ENCODE measurements around the gene CSF1R. TPM values are rescaled to one million over a fixed set of nuclear protein-coding genes. Genes with fewer than 3 reads are reported as not detected.

The CSF1R gene
- total and polyA plus RNA-seq, 7 donors: 1.2 to 20.0 (median 4.2) TPM

DNA sequence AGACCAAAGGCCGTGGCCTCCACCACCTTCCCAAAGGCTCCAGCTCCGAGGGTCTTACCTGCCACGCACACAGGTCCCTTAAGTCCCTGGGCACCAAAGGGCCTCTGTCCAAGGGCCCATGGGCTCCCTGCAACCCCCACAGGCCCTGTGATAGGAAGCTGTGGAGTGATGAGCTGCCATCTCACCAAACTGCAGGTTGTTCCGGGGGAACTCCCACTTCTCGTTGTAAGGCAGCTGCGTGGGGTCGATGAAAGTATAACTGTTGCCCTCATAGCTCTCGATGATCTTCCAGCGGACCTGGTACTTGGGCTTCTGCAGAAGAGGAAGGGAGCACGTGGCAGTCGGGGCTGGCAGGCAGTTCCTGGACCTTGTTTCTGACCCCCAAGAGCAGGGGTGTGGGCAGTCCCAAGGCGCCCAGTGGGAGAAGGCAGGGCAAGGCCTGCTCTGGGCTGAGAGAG, 24.8 kb downstream of the CSF1R start:
- Histone ChIP-seq H3K27ac (no peak overlapping the region), H3K36me3 (ENCODE audit: insufficient read depth in 1 of 2, low read depth in 1 of 2) (peaks cover 0 to under 1% of the 10 kb centered on the region in 2 donors), H3K27me3 (ENCODE audit: insufficient read depth in 3 of 3, low read length in 2 of 3) (no peaks in the 10 kb centered on the region), H3K4me1 (peaks cover 6% of the 10 kb centered on the region), H3K4me3 (no peak overlapping the region), H3K9me3 (no peaks in the 10 kb centered on the region)
- no peak for ATAC-seq
- TF ChIP-seq, protein P1, sequence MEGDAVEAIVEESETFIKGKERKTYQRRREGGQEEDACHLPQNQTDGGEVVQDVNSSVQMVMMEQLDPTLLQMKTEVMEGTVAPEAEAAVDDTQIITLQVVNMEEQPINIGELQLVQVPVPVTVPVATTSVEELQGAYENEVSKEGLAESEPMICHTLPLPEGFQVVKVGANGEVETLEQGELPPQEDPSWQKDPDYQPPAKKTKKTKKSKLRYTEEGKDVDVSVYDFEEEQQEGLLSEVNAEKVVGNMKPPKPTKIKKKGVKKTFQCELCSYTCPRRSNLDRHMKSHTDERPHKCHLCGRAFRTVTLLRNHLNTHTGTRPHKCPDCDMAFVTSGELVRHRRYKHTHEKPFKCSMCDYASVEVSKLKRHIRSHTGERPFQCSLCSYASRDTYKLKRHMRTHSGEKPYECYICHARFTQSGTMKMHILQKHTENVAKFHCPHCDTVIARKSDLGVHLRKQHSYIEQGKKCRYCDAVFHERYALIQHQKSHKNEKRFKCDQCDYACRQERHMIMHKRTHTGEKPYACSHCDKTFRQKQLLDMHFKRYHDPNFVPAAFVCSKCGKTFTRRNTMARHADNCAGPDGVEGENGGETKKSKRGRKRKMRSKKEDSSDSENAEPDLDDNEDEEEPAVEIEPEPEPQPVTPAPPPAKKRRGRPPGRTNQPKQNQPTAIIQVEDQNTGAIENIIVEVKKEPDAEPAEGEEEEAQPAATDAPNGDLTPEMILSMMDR (IDR thresholded peaks at IDR 0.05): no peak
- WGBS, 3 donors: 87 to 96% (median 91%) methylated on average over 12 of the region's 12 CpGs
- intact Hi-C loops (cut with DNase I): no loop called here
- DNase-seq: peak in 1 of 2 donors; percentile 36

DNA sequence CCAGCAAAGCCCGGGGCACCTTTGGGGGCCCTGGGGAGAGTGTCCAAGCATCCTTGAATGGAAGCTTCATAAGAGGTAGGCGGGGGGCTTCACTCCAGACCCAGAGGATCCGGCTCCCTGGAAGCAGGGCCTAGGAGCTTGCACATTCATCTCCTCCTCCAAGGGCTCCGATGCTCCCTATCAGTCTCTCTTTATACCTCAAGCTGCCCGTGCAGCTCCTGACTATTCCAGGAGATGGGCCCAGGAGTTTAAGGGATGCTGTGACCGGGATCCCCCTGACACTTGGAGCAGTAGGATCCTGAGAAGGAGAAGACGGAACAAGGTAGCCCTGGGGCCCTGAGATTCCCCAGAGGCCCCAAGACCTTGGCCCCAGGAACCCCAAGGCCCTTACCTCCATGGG, 25.9 kb downstream of the CSF1R start:
- peak in 1 of 2 donors; percentile 28 for DNase-seq
- peaks cover 6% of the 10 kb centered on the region for H3K4me1 ChIP-seq
- intact Hi-C loops (cut with DNase I): no loop called here
- no peak overlapping the region for H3K27ac ChIP-seq
- H3K27me3 ChIP-seq (ENCODE audit: insufficient read depth in 3 of 3, low read length in 2 of 3): no peaks in the 10 kb centered on the region
- H3K4me3 ChIP-seq: no peak overlapping the region
- no peak for ATAC-seq
- H3K9me3 ChIP-seq: no peaks in the 10 kb centered on the region
- H3K36me3 ChIP-seq (ENCODE audit: insufficient read depth in 1 of 2, low read depth in 1 of 2): peaks cover 0 to 10% of the 10 kb centered on the region in 2 donors
- WGBS, 3 donors: 81 to 95% (median 82%) methylated on average over 6 to 7 of the region's 7 CpGs
- TF ChIP-seq, protein P1 (IDR thresholded peaks at IDR 0.05): no peak

DNA sequence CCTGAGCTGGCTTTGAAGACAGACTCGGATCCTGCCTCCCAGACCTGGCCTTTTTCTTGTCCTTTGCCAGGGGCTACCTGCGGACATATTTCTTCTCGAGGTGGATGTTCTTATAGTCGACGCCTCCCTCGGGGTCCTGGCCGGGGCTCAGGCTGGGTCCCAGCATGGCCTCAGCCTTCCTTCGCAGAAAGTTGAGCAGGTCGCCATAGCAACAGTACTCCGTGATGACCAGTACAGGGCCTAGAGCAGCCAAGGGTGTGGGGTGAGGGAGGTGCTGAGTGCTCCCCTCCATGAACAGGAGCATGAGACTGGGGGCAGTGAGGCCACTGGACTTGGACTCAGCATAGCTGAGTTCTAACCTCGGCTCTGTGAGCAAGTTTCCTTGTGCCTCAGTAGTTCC, 26.7 kb downstream of the CSF1R start:
- H3K9me3 ChIP-seq: no peaks in the 10 kb centered on the region
- intact Hi-C loops (cut with DNase I): no loop called here
- no peak overlapping the region for H3K4me3 ChIP-seq
- ATAC-seq (no peak), DNase-seq (peak in 1 of 2 donors; percentile 45)
- TF ChIP-seq, protein P1 (IDR thresholded peaks at IDR 0.05): no peak
- peaks cover 2 to 18% of the 10 kb centered on the region in 2 donors for H3K36me3 ChIP-seq (ENCODE audit: insufficient read depth in 1 of 2, low read depth in 1 of 2)
- no peak overlapping the region for H3K27ac ChIP-seq
- no peaks in the 10 kb centered on the region for H3K27me3 ChIP-seq (ENCODE audit: insufficient read depth in 3 of 3, low read length in 2 of 3)
- peaks cover 6% of the 10 kb centered on the region for H3K4me1 ChIP-seq
- WGBS, 3 donors: 84 to 91% (median 91%) methylated on average over 11 of the region's 11 CpGs

DNA sequence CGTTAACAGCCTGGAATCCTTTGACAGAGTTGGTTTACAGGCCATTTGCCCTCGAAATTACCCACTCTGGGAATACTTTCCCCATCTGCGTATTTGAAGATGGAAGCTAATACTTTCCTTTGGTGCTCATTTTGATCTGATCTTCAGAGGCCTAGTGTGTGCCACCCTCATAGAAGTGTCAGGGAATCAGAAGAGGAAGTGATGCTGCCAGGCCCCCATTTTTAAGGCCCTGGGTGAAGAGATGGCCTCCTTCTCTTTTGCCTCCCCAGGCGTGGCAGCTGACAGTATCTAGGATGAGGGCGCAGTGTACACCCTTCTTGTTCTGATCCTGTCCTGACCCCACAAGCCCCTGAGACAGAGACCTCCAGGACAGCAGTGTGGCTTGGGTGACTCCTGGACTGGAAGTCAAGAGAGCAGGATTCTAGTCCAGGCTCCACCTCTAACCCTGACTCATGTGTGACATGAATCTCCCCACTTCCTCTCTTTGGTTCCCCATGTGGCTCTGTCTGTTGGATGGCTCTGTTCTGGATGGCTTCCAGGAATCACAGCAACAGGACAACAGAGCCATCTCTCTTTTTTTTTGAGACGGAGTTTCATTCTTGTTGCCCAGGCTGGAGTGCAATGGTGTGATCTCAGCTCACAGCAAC, 27.8 kb downstream of the CSF1R start:
- Histone ChIP-seq H3K36me3 (ENCODE audit: insufficient read depth in 1 of 2, low read depth in 1 of 2) (peaks cover 2 to 28% of the 10 kb centered on the region in 2 donors), H3K4me1 (peaks cover 6% of the 10 kb centered on the region), H3K27me3 (ENCODE audit: insufficient read depth in 3 of 3, low read length in 2 of 3) (no peaks in the 10 kb centered on the region), H3K27ac (no peak overlapping the region), H3K9me3 (no peaks in the 10 kb centered on the region), H3K4me3 (no peak overlapping the region)
- TF ChIP-seq, protein P1 (IDR thresholded peaks at IDR 0.05): no peak
- ATAC-seq: peak; percentile 34 to 68 (median 68)
- intact Hi-C loops (cut with DNase I): no loop called here
- peak in 1 of 2 donors; percentile 50 for DNase-seq
- 75 to 82% (median 82%) methylated on average over 6 of the region's 6 CpGs for WGBS, 3 donors

All from psoas muscle (tissue), 8 donors.